PC-9 (cell line): ENCODE data around the gene HACD2. TPM values are rescaled to one million over a fixed set of nuclear protein-coding genes. Genes with fewer than 3 reads are reported as not detected.
A peak's percentile ranks its signal among the peaks of the same experiment; 100 is the strongest.

Source experiments
- BruUV-seq: library from RNA; stranded (reverse); fragments of 400-500 nt; replicated peaks from 2 replicates; lab custom pipeline; 2021; lab: Mats Ljungman, UMichigan
- CTCF ChIA-PET: fragments of 300-600 bp; sonication (Branson Sonifier 250); formaldehyde crosslinking; loops from one replicate; lab custom pipeline; 2022; ENCODE audit warnings: antibody characterized with exemption; lab: Charles Lee
- POLR2A ChIA-PET: fragments of 300-600 bp; sonication (Branson Sonifier 250); formaldehyde crosslinking; loops from one replicate; lab custom pipeline; 2022; ENCODE audit warnings: antibody characterized with exemption; ENCODE audit not compliant: unreplicated experiment; lab: Charles Lee
- DNase-seq, 2 experiments: peaks; one replicate each; pipeline versions ENCODE4 v3.0.0 to v3.0.0-alpha.2; 2015 to 2022; ENCODE audit warnings: mixed read lengths in 1 of 2
- H2AFZ ChIP-seq: fragments of 200-600 bp; sonication (generic); 2 replicates; pipeline ENCODE4 v1.8.1; 2017; ENCODE audit warnings: antibody characterized with exemption
- H3F3A ChIP-seq: fragments of 200-600 bp; sonication (generic); 2 replicates; pipeline ENCODE4 v1.8.1; 2017; ENCODE audit warnings: antibody characterized with exemption, mild to moderate bottlenecking, low read depth; ENCODE audit not compliant: insufficient read depth
- H3K27ac ChIP-seq: fragments of 200-600 bp; sonication (generic); 2 replicates; pipeline ENCODE4 v1.6.1; 2016; ENCODE audit warnings: mixed run types
- H3K27me3 ChIP-seq: fragments of 200-600 bp; sonication (generic); 2 replicates; pipeline ENCODE4 v1.6.1; 2016; ENCODE audit warnings: low read depth, mixed run types; ENCODE audit not compliant: insufficient read depth
- H3K36me3 ChIP-seq: fragments of 200-600 bp; sonication (generic); 2 replicates; pipeline ENCODE4 v1.6.1; 2016; ENCODE audit warnings: low read depth, mixed run types
- H3K4me1 ChIP-seq: fragments of 200-600 bp; sonication (generic); replicated peaks from 2 replicates; pipeline ENCODE4 v1.6.1; 2016; ENCODE audit warnings: mixed run types; ENCODE audit not compliant: insufficient read depth
- H3K4me2 ChIP-seq: fragments of 200-600 bp; sonication (generic); 2 replicates; pipeline ENCODE4 v1.6.1; 2017; ENCODE audit warnings: mixed run types
- H3K4me3 ChIP-seq: fragments of 200-600 bp; sonication (generic); 2 replicates; pipeline ENCODE4 v1.6.1; 2016; ENCODE audit warnings: mixed run types
- H3K79me2 ChIP-seq: fragments of 200-600 bp; sonication (generic); 2 replicates; pipeline ENCODE4 v1.6.1; 2017; ENCODE audit warnings: low read depth, mixed run types
- H3K9me2 ChIP-seq: fragments of 200-600 bp; sonication (generic); 2 replicates; pipeline ENCODE4 v1.8.1; 2017; ENCODE audit warnings: mild to moderate bottlenecking; ENCODE audit not compliant: insufficient read depth
- H3K9me3 ChIP-seq: fragments of 200-600 bp; sonication (generic); 2 replicates; pipeline ENCODE4 v1.8.1; 2016; ENCODE audit warnings: low read depth; ENCODE audit not compliant: insufficient read depth
- H4K20me1 ChIP-seq: fragments of 200-600 bp; sonication (generic); 2 replicates; pipeline ENCODE4 v1.8.1; 2017; ENCODE audit not compliant: insufficient read depth
- EZH2 ChIP-seq: fragments of 200-600 bp; sonication (generic); IDR thresholded peaks from 2 replicates; pipeline ENCODE4 v1.8.0; 2017; ENCODE audit warnings: antibody characterized with exemption, low read depth
- intact Hi-C: fragments of 100-400 bp; cut with micrococcal nuclease; formaldehyde crosslinking; loops from one replicate; pipeline ENCODE4 v1.10.0; 2022; ENCODE audit not compliant: unreplicated experiment
- total RNA-seq: library from RNA; stranded (reverse); gene quantifications from 2 replicates; pipeline ENCODE4 v1.2.3, GENCODE V29; 2021
- TF ChIP-seq, protein P1 (sequence below): fragments of 200-600 bp; sonication (generic); conservative IDR thresholded peaks from 2 replicates; pipeline ENCODE4 v1.6.1; 2017; ENCODE audit warnings: mixed run types, antibody characterized with exemption, mild to moderate bottlenecking, moderate library complexity

The HACD2 gene
- total RNA-seq, 1 experiment from 2014 or later, result 53.3 TPM

DNA sequence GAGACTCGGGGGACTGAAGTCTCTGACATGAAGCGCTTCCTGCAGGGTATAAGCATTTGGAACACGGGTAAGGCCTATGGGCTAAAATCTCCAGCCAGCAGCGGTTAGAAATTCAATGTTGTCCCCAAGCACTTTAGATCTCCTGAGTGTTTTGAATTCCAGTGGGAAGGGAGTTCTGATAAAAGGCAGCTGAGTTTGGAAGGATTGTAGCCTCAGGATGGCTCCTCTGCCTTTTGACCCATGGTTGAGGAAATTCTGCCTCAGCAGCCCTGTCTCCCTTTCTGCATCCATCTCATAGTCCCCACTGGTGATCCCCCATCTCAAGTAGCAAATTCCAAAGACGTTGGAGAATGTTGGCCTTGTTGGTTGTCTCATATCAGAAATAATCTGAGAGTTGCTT is 24.2 kb upstream of the HACD2 start:
- Histone ChIP-seq H3K79me2 (0 out of 2 replicates have a peak, but pooled peaks cover 4% of the 10 kb centered on the region), H3K27me3 (no peaks in the 10 kb centered on the region), H3K36me3 (no peaks in the 10 kb centered on the region), H4K20me1 (no peaks in the 10 kb centered on the region), H3F3A (peaks cover 27% of the 10 kb centered on the region), H3K4me3 (no peak overlapping the region), H3K4me2 (no peak overlapping the region), H3K9me2 (no peaks in the 10 kb centered on the region; the same call in 1 of the 2 replicates), H2AFZ (no peak overlapping the region), H3K4me1 (peaks cover 28% of the 10 kb centered on the region), H3K27ac (no peak overlapping the region), H3K9me3 (no peaks in the 10 kb centered on the region)
- no peak for DNase-seq
- TF ChIP-seq EZH2, result no peak
- TF ChIP-seq, protein P1, sequence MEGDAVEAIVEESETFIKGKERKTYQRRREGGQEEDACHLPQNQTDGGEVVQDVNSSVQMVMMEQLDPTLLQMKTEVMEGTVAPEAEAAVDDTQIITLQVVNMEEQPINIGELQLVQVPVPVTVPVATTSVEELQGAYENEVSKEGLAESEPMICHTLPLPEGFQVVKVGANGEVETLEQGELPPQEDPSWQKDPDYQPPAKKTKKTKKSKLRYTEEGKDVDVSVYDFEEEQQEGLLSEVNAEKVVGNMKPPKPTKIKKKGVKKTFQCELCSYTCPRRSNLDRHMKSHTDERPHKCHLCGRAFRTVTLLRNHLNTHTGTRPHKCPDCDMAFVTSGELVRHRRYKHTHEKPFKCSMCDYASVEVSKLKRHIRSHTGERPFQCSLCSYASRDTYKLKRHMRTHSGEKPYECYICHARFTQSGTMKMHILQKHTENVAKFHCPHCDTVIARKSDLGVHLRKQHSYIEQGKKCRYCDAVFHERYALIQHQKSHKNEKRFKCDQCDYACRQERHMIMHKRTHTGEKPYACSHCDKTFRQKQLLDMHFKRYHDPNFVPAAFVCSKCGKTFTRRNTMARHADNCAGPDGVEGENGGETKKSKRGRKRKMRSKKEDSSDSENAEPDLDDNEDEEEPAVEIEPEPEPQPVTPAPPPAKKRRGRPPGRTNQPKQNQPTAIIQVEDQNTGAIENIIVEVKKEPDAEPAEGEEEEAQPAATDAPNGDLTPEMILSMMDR, result no peak
- BruUV-seq, result no TSS peak
- POLR2A ChIA-PET, result no interaction called here
- intact Hi-C loops, result no loop called here
- CTCF ChIA-PET, result interaction anchor here (0.6 kb wide), 1 partner anchor 22 kb away, joined by 3 read pairs; no protein-coding TSS in a partner anchor

DNA sequence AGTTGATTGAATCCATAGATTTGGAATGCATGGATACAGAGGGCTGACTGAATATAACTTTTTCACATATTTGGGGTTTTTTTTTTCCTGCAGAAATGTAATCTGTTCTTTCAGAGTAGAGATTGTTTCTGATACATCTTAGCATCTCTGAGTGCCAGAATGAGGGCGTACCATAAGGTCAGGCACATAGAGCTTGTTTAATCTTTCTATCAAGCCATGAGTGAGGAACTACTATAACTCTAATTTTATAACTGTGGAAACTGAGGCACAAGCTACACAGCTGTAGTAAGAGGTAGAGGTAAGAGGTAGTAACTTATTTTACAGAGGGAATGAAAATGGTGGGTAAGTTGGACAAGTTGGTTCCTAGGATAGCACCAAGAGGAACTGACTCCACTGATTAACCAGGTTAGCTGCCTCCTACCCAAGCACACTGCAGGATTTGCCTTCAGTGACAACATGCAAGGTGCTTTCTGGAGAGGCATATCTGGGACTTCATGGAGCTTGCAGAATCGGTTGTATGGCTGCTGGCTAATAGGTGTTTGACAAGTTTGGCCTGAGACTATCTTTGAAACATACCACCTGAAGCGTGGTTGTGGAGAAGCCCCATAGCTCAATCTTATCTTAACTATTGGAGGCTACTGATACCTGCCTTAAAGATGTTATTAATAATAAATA is 23.5 kb upstream of the HACD2 start:
- BruUV-seq, result no TSS peak
- Histone ChIP-seq H2AFZ (no peak overlapping the region), H3K9me3 (no peaks in the 10 kb centered on the region), H3F3A (peaks cover 28% of the 10 kb centered on the region), H3K4me3 (no peak overlapping the region), H3K79me2 (peaks cover 5% of the 10 kb centered on the region; the same call in 1 of the 2 replicates), H3K36me3 (no peaks in the 10 kb centered on the region), H4K20me1 (no peaks in the 10 kb centered on the region), H3K4me1 (peaks cover 35% of the 10 kb centered on the region), H3K27ac (no peak overlapping the region), H3K27me3 (no peaks in the 10 kb centered on the region), H3K4me2 (no peak overlapping the region), H3K9me2 (no peaks in the 10 kb centered on the region; the same call in 1 of the 2 replicates)
- no peak for TF ChIP-seq EZH2
- TF ChIP-seq, protein P1, result no peak
- ChIA-PET POLR2A (interaction anchor here (0.6 kb wide), 1 partner anchor 22 kb away, joined by 6 read pairs; no protein-coding TSS in a partner anchor), CTCF (interaction anchor here (0.5 to 0.6 kb wide), 2 partner anchors 21 to 1089 kb away, joined by 3 to 7 read pairs; no protein-coding TSS in a partner anchor)
- intact Hi-C loops, result no loop called here
- no peak for DNase-seq

DNA sequence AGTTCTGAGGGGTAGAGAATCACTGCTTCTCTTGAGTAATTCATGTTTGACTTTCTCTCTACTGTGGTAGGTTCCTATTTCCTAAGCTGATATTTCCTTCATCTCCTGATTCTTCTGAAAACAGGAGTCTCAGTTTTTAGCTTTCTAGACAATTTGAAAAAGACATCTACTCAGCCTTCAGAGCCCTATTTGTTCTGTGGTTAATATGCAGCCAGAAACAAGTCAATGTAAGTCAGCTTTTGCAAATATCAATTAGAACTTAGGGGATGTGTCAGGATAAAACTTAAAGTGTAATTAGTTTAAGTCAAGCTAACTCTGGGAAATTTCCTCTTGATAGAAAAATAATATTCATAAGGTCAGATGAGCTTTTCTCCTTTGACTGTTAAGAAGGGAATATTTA is 21.7 kb upstream of the HACD2 start:
- H3K4me3 ChIP-seq, result no peak overlapping the region
- DNase-seq, result no peak
- no peaks in the 10 kb centered on the region for H4K20me1 ChIP-seq
- H3K9me2 ChIP-seq, result no peaks in the 10 kb centered on the region; the same call in 1 of the 2 replicates
- no peak for TF ChIP-seq EZH2
- TF ChIP-seq, protein P1, result no peak
- H3F3A ChIP-seq, result peaks cover 35% of the 10 kb centered on the region
- H3K27me3 ChIP-seq, result no peaks in the 10 kb centered on the region
- TSS peak; percentile 13 for BruUV-seq
- H3K4me2 ChIP-seq, result peak overlapping the region; percentile 62; the same call in 1 of the 2 replicates
- peaks cover 54% of the 10 kb centered on the region for H3K4me1 ChIP-seq
- no peaks in the 10 kb centered on the region for H3K9me3 ChIP-seq
- ChIA-PET POLR2A (interaction anchor here (1.6 kb wide), 1 partner anchor 20 kb away, joined by 12 read pairs; no protein-coding TSS in a partner anchor), CTCF (interaction anchor here (1.1 kb wide), 1 partner anchor 36 kb away, joined by 6 read pairs; no protein-coding TSS in a partner anchor)
- H2AFZ ChIP-seq, result no peak overlapping the region
- H3K36me3 ChIP-seq, result no peaks in the 10 kb centered on the region
- intact Hi-C loops, result loop anchor here (1.0 kb wide), 1 partner anchor 19 kb away; no protein-coding TSS in a partner anchor
- peak overlapping the region; percentile 95 for H3K27ac ChIP-seq
- H3K79me2 ChIP-seq, result peaks cover 10% of the 10 kb centered on the region; the same call in 1 of the 2 replicates
